Measurements from ENCODE around the gene AUTS2.

DNA sequence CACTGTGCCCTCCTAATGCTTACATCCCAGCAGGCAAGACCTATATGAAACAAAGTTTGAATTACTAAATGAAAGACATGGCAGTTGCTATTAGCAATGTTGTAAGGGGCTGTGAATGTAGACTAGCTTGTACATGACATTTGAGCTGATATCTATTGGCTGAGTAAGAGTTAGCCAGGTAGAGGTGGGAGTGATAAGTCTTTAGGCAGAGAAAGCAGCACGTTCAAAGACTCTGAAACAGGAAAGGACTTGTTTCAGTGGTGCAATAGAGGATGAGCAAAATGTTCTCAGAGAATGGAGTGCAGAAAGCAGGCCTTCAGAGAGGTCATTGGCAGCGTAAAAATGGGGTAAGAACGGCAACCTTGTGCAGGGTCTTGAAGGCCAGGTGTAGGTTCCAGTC is 687.6 kb downstream of the AUTS2 start:
- TF ChIP-seq CTCF (IDR thresholded peaks at IDR 0.05; ENCODE audit: low read length) (no peak), EZH2 (IDR thresholded peaks at IDR 0.05; ENCODE audit: borderline replicate concordance, low read length) (no peak)

Measured in OCI-LY1 (cell line).